Skin epidermis (tissue), 12 donors: Measurements from ENCODE around the gene ANOS1.
"Not testable (repeated sequence)": the region's sequence is repeated elsewhere in the genome, so short reads cannot be mapped to it uniquely, and the experiment has no call there.

Experiments
- H3K27ac ChIP-seq, 21 experiments: fragments of 200-600 bp; sonication (generic) in 11 of 21; one replicate each; pipeline ENCODE4 v1.5.0; 2020; ENCODE audit warnings: mild to moderate bottlenecking in 3 of 21, inconsistent platforms in 2 of 21, moderate library complexity in 2 of 21
- H3K4me3 ChIP-seq, 7 experiments: fragments of 200-600 bp; sonication (generic) in 2 of 7; one replicate each; pipeline ENCODE4 v1.5.0; 2020; ENCODE audit warnings: inconsistent platforms in 2 of 7, mild to moderate bottlenecking in 2 of 7, moderate library complexity in 1 of 7

ANOS1 gene

DNA sequence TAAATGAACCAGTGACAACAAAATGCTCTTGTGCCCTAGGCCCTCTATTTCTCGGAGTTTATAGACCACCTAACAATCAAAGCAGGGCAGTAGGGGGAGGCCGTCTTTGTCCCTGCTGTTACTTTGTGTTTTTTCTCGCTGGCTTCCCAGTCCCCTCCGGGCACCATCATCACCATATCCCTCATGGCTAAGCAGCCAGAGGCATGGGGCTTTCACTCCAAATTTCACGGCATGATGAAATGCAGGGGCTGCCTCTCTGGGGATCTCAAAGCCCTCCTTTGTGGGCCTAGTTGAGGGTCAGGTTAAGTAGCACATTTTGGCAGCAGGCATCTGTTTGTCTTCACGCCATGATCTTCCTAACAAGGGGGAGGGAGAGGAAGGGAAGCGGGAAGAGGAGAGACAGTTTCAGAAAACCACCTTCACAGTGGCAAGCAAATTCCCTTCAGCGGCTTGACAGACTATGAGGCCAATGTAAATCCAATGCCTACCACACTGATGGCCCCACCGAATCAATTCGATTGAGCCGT lies 91.9 kb downstream of the ANOS1 start:
- Histone ChIP-seq H3K27ac (no peak overlapping the region), H3K4me3 (no peak overlapping the region)

DNA sequence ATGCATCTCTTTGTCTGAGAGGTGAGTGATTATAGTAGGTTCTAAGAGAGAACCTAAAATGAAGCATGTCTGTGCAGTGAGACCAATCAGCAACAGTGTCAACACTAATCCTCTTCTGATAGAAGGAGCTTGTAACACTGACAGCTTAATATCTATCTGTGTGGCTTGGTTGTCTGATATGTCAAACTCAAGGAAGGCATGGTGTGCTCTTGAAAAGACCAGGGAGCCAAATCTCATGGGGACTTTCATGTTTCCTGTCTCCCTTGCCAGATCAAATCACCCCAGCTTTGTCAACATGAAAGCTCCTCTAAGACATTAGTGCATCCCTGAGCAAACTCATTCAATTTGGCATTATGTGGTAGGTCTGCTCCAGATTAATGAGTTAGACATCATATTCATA lies 95.4 kb downstream of the ANOS1 start:
- H3K27ac ChIP-seq = no peak overlapping the region
- no peak overlapping the region for H3K4me3 ChIP-seq

DNA sequence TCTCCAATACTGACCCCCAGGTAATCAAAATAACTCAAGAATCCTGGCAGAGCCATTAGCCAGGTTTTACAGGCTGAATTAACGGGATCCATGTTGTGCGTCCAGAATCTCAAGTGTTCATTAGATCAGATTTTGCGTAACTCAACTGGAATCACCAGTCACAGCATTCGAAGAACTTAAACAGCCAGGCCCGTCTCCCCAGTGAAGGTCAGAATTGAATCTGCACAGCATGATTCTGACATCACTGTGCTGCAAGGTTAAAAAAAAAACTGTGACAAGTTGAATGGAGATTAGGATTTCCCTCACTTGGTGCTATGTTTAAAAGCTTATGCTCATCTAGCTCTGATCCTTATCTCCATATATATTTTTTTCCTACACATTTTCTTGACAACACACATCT lies 96.1 kb downstream of the ANOS1 start:
- H3K27ac ChIP-seq = no peak overlapping the region
- H3K4me3 ChIP-seq = no peak overlapping the region

DNA sequence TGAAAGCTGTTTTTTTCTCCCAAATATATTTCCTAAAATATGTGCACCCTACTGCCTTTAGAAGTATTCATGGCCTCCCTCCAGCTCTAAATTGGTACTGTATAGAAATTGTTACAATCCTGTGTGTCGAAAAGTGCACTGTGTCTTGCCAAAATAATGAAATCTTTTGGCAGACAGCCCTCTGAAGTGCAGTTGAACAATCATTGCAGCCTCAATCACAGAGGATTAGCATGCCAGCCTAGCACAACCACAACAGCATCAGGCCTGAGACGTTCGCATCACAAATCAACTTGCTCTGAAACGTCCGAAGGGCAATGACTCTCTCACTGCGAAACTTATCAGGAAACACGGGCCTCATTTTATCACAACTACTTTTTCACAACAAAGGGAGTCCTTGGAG lies 99.0 kb downstream of the ANOS1 start:
- Histone ChIP-seq H3K4me3 (no peak overlapping the region), H3K27ac (no peak overlapping the region)

DNA sequence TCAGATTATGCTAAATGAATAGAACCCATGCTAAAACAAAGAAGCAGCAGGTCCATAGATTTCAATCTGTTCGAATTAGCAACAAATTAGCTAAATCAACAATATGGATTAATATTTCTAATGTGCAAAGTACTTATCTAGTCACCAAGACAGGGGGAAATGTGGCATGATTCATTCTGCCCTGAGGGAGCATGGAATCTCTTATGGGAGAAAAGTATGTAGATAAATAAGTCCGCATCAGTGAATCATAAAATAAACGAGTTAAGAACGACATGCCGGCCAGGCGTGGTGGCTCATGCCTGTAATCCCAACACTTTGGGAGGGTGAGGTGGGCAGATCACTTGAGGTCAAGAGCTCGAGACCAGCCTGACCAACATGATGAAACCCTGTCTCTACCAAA lies 102.1 kb downstream of the ANOS1 start:
- no peak overlapping the region for H3K27ac ChIP-seq
- H3K4me3 ChIP-seq = no peak overlapping the region

DNA sequence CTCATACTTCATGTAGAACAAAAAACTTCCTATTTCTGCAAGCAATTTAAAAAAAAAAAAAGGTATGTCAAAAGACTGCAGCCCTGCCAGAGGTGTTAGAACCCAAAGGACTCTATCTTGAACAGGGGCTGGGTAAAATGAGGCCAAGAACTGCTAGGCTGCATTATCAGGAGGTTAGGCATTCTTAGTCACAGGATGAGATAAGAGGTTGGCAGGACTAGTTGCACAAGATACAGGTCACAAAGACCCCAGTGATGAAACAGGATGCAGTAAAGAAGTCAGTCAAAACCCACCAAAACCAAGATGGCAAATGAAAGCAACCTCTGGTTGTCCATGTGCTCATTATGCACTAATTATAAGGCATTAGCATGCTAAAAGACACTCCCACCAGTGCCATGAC lies 104.1 kb downstream of the ANOS1 start:
- H3K27ac ChIP-seq = no peak overlapping the region
- no peak overlapping the region for H3K4me3 ChIP-seq

DNA sequence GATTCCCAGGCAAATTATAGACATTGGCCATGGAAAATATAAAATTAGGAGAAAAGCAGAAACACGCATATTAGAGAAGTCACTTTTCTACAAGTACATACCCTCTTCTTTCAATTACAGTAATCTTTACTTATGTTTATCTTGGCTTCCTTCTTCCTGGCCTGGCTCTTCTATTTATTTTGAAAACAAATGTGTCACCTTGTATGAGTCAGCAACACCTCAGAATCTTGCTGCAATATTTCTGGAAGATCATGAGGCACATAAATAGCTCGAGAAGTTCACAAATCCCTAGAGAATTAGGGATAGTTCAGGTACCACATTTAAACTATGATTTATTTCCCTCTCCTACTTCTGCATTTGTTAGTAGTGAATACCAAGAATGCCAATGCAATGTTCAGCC lies 124.6 kb downstream of the ANOS1 start:
- no peak overlapping the region for H3K27ac ChIP-seq
- H3K4me3 ChIP-seq = no peak overlapping the region

DNA sequence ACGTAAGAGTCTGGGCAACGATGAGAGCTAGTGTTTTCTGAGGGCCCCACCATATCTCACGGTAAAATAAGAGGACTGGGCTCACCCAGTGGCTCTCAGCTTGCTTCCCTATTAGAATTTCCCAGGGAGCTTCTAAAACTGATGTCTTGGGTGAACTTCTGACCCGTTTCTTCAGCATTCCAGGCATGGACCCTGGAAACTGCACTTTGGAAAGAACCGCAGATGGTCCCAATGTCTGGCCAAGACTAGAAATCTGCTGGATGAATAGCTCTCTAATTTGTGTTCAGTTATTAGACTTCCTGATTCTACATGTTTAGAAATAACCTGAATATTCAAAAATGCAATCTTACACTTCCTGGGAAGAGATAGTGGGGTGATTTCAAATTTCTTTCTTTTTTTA lies 127.8 kb downstream of the ANOS1 start:
- H3K4me3 ChIP-seq = no peak overlapping the region
- H3K27ac ChIP-seq = no peak overlapping the region

DNA sequence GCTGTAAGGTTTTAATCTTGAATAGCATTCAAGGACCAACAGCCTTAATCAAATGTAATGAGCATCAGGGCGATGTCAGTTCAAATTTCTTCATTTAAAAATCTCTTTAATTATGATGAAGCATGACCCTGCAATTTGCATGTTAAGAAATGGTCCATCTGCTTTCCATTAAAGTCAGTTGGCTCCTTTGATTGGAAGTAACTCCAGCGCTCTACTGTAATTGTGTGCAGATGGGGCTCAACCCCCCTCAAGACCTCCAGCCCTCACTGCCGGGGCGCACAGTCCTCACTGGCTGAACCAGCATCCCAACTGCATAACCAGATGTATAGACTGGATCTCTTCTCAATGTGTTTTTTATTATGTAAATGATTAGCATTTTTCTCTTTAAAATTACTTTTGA lies 140.4 kb downstream of the ANOS1 start:
- H3K4me3 ChIP-seq = no peak overlapping the region

DNA sequence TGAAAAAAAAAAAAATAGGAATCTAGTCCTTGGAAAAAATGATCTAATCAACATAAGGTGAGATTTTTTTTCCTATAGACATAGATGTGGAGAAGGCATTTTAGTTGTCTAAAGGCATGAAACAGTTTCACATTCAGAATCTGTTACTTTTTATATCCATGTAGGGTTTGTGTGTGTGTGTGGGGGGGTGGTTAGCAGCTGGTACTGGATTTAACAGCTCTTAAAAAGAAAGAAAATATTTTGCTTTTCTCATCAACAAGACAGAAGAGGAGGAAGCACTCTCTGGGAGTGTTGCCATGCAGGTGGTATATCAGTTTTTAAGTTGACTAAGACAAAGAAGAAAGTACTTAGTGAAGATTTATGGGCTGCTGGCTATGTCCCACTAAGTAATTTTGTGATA lies 145.0 kb downstream of the ANOS1 start:
- Histone ChIP-seq H3K27ac (no peak overlapping the region), H3K4me3 (no peak overlapping the region)

More for the DNA sequence above, 140.4 kb downstream of the ANOS1 start:
- H3K27ac ChIP-seq = no peak overlapping the region

DNA sequence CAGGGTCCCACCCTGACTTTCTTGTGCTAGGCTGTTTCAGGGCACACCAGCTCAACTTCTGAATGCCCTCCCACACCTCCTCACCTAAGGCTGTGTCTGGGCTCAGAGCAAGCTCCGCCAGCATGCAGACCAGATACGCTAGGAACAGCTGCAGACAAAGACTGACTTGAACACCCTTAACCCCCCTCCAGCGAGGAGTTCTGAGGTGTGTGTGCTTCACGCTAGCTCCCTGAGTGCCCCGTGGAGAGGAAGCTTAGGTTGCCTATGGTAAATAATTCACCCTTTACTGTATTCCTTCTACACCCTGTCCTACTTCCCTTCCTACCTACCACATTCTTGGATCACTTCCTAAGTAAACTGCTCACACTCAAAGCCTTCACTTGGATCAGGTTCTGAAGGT lies 152.3 kb downstream of the ANOS1 start:
- Histone ChIP-seq H3K27ac (no peak overlapping the region), H3K4me3 (no peak overlapping the region)

DNA sequence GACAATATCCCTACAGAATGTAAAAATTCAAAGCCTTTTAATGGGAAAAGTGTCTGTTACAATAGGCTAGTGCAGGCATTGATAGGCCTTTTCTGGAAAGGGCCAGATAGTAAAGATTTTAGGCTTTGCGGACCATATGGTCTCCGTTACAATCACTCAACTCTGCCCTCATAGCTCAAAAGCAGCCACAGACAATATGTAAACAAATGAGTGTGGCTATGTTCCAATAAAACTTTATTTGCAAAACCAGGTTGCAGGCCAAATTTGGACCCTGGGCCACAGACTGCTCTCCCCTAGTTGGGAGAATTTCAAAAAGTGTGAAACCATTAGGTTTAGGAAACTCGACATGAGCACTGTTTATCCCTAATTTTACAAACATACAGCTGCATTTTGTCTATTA lies 155.1 kb downstream of the ANOS1 start:
- H3K27ac ChIP-seq = no peak overlapping the region
- no peak overlapping the region for H3K4me3 ChIP-seq

DNA sequence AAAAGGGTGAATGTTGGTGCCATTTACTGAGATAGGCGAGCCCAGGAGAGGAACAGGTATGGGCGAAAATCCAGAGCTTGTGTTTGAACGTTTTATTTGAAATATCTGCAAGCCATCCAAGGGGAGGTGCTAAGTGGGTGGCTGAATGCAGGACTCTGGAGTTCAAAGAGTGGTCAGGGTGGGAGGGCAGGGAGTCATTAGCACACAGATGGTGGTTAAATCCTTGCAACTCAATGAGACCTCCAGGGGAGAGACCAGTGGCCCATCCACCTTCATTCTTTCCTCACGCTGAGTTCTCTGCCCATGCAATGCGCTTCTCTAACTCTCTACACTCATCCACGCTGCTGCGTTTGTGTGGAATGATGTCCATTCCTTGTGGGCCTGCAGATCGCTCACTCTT lies 166.2 kb downstream of the ANOS1 start:
- Histone ChIP-seq H3K27ac (no peak overlapping the region), H3K4me3 (no peak overlapping the region)

DNA sequence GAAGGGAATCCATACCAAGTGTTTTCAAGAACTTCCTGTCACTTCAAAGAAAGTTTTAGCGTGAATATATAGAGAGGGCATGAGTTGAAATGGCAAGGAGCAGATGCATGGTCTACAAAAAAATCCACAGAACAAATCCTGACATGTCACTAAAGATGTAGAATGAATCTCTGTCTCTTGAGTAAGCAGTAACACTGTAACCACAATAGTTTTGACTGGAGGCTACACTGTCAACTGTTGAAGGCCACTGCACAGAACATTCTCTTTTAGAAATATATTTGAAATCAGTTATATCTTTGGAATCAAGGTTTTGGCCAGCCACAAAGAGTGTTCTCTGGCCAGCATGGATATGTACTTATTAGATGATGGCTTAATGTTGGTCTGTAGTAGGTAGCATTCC lies 183.5 kb downstream of the ANOS1 start:
- H3K4me3 ChIP-seq = no peak overlapping the region
- no peak overlapping the region for H3K27ac ChIP-seq

DNA sequence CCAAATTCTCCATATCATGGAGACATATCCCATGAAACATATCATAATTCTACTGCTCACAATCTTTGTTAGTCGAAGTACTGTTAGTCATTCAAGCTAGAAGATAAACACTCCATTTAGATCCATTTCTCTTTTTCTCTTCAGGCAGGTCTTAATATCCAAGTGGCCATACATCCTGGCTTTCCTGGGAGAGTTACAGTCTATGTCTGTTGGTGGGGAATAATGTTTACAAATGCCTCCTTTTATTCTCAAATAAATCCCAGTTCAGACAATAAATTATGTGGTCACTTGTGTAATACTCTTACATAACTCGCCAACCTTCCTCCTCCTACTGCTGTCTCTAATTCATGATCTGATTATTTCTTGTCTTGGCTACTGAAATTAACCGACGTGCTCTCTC lies 185.2 kb downstream of the ANOS1 start:
- H3K27ac ChIP-seq = no peak overlapping the region
- no peak overlapping the region for H3K4me3 ChIP-seq

DNA sequence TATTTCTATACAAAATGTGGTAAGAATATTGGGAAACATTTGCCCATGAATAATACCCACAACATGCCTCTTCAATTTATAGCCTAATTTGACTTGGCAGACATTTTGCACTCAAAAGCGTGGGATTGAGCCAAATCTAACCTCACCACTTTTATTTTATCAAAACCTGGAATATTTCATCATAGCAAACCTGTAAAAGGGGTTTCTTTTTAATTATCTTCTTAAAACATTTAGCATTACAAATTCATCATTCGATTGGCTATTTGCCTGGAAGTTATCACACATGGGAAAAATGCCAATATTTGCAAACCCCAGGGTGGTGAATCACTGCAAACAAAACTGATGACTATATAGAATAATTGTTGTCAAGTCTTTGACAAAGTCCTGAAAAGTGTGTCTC lies 211.1 kb downstream of the ANOS1 start:
- H3K4me3 ChIP-seq = no peak overlapping the region

DNA sequence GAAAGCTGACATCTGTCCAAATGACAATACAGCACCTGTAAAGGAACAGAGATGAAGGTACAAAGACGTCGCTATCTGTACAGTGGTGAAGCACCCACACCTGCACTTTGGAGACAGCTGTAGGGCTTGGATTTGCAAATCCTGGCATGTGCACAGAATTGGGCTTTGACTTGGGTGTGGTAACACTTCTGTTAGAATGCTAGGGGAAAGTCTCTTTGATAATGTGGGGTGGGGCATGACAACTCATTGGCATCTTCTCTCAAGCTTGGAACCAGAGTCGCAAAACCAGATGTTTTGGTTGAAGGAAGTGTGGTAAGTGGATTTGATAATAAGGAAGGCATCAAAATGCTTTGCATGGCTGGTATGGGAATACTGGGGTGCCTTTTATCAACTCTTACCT lies 211.8 kb downstream of the ANOS1 start:
- no peak overlapping the region for H3K27ac ChIP-seq
- H3K4me3 ChIP-seq = no peak overlapping the region

More for the DNA sequence above, 211.1 kb downstream of the ANOS1 start:
- H3K27ac ChIP-seq = no peak overlapping the region

DNA sequence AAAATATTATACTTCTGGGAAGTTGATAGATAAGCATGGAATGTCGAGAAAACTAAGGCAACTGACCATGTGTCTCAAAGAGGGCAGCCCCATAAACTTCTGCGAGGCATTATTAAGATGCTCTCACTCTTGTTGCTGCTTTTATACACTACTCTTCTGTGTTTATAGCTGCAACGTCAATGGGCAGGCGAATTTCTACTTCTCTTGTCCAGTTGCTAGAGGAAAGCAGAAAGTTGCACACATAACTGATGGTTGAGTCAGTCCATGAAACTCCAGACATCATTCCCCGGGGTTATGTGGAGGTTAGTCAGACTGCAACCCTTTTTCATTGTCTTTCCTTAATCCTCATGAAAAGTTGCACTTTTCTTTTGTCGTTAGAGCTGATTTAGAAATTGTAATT lies 227.5 kb downstream of the ANOS1 start:
- no peak overlapping the region for H3K27ac ChIP-seq
- H3K4me3 ChIP-seq = no peak overlapping the region

DNA sequence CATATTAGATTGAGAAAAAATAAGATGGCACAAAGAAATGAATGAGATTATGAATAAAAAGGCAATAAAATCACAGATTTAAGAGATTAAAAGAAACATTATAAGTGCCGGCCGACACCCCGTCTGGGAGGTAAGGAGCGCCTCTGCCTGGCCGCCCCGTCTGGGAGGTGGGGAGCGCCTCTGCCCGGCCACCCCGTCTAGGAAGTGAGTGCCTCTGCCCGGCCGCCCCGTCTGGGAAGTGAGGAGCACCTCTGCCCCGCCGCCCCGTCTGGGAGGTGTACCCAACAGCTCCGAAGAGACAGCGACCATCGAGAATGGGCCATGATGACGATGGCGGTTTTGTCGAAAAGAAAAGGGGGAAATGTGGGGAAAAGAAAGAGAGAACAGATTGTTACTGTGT lies 229.8 kb downstream of the ANOS1 start:
- H3K4me3 ChIP-seq, H3K27ac ChIP-seq: not testable (repeated sequence)

DNA sequence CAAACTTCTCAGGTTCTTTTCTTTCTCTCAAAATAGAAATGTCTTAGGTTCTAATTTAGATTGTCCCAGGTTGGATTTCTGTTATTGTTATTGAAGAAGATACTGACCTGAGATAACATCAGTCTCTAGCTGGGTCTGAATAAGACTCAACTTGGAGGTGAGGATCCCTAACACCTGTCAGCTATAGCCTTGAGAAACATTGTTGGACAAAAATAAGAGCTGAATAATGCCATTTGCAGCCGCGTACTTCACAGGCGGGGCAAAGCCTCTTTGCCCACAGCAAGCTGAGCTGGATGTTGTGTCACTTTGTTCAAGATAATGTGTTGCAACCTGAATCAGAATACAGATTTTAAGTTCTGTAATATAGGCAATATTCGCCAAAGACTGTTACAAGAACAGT lies 231.7 kb downstream of the ANOS1 start:
- Histone ChIP-seq H3K4me3 (no peak overlapping the region), H3K27ac (no peak overlapping the region)

DNA sequence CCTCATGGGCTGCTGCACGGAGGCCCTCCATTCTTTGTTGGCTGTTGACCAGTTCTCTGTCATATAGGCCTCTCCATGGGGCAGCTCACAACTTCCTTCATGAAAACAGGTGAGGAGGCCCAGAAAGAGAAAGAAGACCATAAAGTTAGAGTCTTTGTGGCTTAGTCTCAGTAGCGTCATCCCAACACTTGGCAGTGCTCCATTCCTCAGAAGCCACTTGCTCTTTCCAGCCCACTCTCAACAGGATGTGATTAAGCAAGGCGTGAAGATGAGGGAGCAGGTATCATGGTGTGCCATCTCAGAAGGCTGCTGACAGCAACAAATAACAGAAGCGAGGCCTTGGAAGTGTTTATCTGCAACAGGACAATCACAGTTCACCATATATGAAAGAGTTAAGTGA lies 236.9 kb downstream of the ANOS1 start:
- H3K4me3 ChIP-seq, H3K27ac ChIP-seq: not testable (repeated sequence)

DNA sequence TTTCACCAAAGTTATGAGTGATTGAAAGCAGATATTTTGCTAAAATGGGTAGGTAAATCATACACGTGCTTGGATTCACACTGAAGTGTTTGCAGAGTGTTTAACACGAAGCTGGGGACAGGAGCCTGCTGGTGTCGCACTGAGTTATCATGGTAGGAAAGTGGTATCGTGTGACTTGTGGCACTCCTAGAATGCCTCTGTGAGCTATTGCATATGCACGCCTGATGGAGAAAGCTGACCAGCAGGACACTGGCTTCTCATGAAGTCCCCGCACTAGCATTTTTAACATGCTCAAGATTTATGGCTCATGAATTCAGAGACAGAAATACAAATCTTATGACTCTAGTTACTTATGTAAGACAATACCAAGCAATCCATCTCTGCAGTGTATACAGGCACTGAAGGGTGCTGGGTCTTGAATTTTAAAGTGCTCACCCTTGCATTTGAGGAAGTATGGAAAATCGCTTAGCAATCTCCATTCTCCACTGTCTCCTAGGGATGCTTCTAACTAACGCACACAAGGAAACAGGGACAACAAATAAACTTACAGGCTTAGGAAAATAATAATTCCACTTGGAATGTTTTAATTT lies 247.5 kb downstream of the ANOS1 start:
- Histone ChIP-seq H3K27ac (no peak overlapping the region), H3K4me3 (no peak overlapping the region)
